ENCODE data around the gene CD164L2. TPM values are rescaled to one million over a fixed set of nuclear protein-coding genes. Genes with fewer than 3 reads are reported as not detected.

CD164L2 gene
- total and polyA plus RNA-seq, 2 experiments from 2014 or later, result 2.0 to 2.8 TPM

DNA sequence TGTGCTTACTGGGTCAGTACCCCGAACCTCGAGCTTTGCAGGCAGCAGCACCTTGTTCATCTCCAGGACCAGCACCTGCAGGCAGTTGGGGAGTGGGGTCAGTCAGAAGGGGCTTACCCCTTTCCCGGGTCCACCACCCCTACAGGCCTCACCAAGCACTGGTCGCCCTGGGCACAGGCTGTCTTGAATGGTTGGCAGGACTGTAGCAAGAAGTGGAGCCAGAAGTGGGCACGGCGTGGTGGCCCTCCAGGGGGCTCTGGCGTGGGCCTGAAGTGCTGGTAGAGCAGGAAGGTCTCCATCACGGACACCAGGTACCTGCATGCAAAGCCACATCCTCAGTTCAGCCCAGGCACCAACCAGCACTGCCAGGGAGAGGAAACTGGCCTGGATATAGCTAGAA lies 21.6 kb downstream of the CD164L2 start:
- Histone ChIP-seq H3K4me3 (peak overlapping the region; percentile 88; the same call in 1 of the 2 replicates), H3K9me2 (ENCODE audit: insufficient read depth) (no peaks in the 10 kb centered on the region), H3K27me3 (ENCODE audit: insufficient read depth) (peaks cover 47% of the 10 kb centered on the region), H3K27ac (ENCODE audit: low read depth) (no peak overlapping the region), H4K20me1 (replicated peaks; ENCODE audit: insufficient read depth) (no peaks in the 10 kb centered on the region), H3K36me3 (ENCODE audit: insufficient read depth) (no peaks in the 10 kb centered on the region), H3K79me2 (replicated peaks; ENCODE audit: insufficient read depth) (no peaks in the 10 kb centered on the region), H3F3A (replicated peaks; ENCODE audit: low read depth) (peaks cover 5% of the 10 kb centered on the region; the same call in 1 of the 2 replicates), H3K4me1 (ENCODE audit: insufficient read depth) (peaks cover 20% of the 10 kb centered on the region), H3K4me2 (peak overlapping the region; percentile 94), H2AFZ (no peak overlapping the region)
- DNase-seq (ENCODE audit: low spot score) (no peak), ATAC-seq (no peak)
- H3K36me3 Mint-ChIP-seq (ENCODE audit: low read depth), result no peaks in the 10 kb centered on the region
- peak overlapping the region; percentile 74; the same call in 2 of the 3 replicates for H3K4me3 Mint-ChIP-seq
- TF ChIP-seq, protein P1, sequence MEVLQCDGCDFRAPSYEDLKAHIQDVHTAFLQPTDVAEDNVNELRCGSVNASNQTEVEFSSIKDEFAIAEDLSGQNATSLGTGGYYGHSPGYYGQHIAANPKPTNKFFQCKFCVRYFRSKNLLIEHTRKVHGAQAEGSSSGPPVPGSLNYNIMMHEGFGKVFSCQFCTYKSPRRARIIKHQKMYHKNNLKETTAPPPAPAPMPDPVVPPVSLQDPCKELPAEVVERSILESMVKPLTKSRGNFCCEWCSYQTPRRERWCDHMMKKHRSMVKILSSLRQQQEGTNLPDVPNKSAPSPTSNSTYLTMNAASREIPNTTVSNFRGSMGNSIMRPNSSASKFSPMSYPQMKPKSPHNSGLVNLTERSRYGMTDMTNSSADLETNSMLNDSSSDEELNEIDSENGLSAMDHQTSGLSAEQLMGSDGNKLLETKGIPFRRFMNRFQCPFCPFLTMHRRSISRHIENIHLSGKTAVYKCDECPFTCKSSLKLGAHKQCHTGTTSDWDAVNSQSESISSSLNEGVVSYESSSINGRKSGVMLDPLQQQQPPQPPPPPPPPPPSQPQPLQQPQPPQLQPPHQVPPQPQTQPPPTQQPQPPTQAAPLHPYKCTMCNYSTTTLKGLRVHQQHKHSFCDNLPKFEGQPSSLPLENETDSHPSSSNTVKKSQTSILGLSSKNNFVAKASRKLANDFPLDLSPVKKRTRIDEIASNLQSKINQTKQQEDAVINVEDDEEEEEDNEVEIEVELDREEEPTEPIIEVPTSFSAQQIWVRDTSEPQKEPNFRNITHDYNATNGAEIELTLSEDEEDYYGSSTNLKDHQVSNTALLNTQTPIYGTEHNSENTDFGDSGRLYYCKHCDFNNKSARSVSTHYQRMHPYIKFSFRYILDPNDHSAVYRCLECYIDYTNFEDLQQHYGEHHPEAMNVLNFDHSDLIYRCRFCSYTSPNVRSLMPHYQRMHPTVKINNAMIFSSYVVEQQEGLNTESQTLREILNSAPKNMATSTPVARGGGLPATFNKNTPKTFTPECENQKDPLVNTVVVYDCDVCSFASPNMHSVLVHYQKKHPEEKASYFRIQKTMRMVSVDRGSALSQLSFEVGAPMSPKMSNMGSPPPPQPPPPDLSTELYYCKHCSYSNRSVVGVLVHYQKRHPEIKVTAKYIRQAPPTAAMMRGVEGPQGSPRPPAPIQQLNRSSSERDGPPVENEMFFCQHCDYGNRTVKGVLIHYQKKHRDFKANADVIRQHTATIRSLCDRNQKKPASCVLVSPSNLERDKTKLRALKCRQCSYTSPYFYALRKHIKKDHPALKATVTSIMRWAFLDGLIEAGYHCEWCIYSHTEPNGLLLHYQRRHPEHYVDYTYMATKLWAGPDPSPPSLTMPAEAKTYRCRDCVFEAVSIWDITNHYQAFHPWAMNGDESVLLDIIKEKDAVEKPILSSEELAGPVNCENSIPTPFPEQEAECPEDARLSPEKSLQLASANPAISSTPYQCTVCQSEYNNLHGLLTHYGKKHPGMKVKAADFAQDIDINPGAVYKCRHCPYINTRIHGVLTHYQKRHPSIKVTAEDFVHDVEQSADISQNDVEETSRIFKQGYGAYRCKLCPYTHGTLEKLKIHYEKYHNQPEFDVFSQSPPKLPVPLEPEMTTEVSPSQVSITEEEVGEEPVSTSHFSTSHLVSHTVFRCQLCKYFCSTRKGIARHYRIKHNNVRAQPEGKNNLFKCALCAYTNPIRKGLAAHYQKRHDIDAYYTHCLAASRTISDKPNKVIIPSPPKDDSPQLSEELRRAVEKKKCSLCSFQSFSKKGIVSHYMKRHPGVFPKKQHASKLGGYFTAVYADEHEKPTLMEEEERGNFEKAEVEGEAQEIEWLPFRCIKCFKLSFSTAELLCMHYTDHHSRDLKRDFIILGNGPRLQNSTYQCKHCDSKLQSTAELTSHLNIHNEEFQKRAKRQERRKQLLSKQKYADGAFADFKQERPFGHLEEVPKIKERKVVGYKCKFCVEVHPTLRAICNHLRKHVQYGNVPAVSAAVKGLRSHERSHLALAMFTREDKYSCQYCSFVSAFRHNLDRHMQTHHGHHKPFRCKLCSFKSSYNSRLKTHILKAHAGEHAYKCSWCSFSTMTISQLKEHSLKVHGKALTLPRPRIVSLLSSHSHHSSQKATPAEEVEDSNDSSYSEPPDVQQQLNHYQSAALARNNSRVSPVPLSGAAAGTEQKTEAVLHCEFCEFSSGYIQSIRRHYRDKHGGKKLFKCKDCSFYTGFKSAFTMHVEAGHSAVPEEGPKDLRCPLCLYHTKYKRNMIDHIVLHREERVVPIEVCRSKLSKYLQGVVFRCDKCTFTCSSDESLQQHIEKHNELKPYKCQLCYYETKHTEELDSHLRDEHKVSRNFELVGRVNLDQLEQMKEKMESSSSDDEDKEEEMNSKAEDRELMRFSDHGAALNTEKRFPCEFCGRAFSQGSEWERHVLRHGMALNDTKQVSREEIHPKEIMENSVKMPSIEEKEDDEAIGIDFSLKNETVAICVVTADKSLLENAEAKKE (CRISPR knock-in tag; IDR thresholded peaks at IDR 0.05), result no peak
- no peak for TF ChIP-seq STAT1 (IDR thresholded peaks at IDR 0.05; ENCODE audit: unreplicated experiment)
- TF ChIP-seq CREB1 (CRISPR knock-in tag; IDR thresholded peaks at IDR 0.05; ENCODE audit: low read depth), result no peak
- no peak for TF ChIP-seq NANOG (IDR thresholded peaks at IDR 0.05; ENCODE audit: borderline replicate concordance)
- TF ChIP-seq, protein P2, sequence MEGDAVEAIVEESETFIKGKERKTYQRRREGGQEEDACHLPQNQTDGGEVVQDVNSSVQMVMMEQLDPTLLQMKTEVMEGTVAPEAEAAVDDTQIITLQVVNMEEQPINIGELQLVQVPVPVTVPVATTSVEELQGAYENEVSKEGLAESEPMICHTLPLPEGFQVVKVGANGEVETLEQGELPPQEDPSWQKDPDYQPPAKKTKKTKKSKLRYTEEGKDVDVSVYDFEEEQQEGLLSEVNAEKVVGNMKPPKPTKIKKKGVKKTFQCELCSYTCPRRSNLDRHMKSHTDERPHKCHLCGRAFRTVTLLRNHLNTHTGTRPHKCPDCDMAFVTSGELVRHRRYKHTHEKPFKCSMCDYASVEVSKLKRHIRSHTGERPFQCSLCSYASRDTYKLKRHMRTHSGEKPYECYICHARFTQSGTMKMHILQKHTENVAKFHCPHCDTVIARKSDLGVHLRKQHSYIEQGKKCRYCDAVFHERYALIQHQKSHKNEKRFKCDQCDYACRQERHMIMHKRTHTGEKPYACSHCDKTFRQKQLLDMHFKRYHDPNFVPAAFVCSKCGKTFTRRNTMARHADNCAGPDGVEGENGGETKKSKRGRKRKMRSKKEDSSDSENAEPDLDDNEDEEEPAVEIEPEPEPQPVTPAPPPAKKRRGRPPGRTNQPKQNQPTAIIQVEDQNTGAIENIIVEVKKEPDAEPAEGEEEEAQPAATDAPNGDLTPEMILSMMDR (conservative IDR thresholded peaks at IDR 0.05; ENCODE audit: low read depth in 2 of 2), result no peak
- TF ChIP-seq JUNB (IDR thresholded peaks at IDR 0.05; ENCODE audit: unreplicated experiment), result no peak
- no peak for TF ChIP-seq EZH2phosphoT487 (IDR thresholded peaks at IDR 0.05; ENCODE audit: unreplicated experiment)
- TF ChIP-seq EZH2 (IDR thresholded peaks at IDR 0.05; ENCODE audit: low read depth, unreplicated experiment), result no peak
- no peak for TF ChIP-seq ZNF114 (CRISPR knock-in tag; IDR thresholded peaks at IDR 0.05)
- no peak for TF ChIP-seq ZNF331 (CRISPR knock-in tag; IDR thresholded peaks at IDR 0.05; ENCODE audit: low read depth)
- peaks cover 51% of the 10 kb centered on the region for H3K27me3 Mint-ChIP-seq (ENCODE audit: insufficient read depth, low read depth, poor library complexity)
- H3K27ac Mint-ChIP-seq, result no peak overlapping the region
- H3K9me3 Mint-ChIP-seq, result no peaks in the 10 kb centered on the region
- H3K4me1 Mint-ChIP-seq, result peaks cover 29% of the 10 kb centered on the region

Data from GM23338 (cell line).